Lung (tissue), 12 donors: ENCODE results near the gene DRAM2. TPM values are rescaled to one million over a fixed set of nuclear protein-coding genes. Genes with fewer than 3 reads are reported as not detected.

Experiments
- ATAC-seq: fragments of 200-7000 bp; cut with Tn5 transposase; one replicate; pipeline ENCODE4 v1.9.1; 2020; ENCODE audit warnings: moderate number of reproducible peaks; ENCODE audit not compliant: insufficient read depth, low FRiP score
- DNase-seq, 3 donors: peaks; one replicate each; pipeline ENCODE4 v3.0.0-alpha.2; 2013 to 2017
- H3K27ac ChIP-seq, 2 donors: one replicate each; pipeline ENCODE4 v1.5.1; 2013; ENCODE audit warnings: mild to moderate bottlenecking in 2 of 2, moderate library complexity in 2 of 2, control low read depth in 1 of 2, inconsistent platforms in 1 of 2, low read depth in 1 of 2, low read length in 1 of 2
- H3K27me3 ChIP-seq, 3 donors: one replicate each; pipeline ENCODE4 v1.5.1; 2013; ENCODE audit warnings: low read length in 2 of 3; ENCODE audit not compliant: control insufficient read depth in 3 of 3, insufficient read depth in 3 of 3
- H3K36me3 ChIP-seq, 4 donors: one replicate each; pipeline ENCODE4 v1.5.1; 2013; ENCODE audit warnings: low read length in 4 of 4, mild to moderate bottlenecking in 1 of 4, moderate library complexity in 1 of 4; ENCODE audit not compliant: control insufficient read depth in 4 of 4, insufficient read depth in 4 of 4
- H3K4me1 ChIP-seq, 5 donors: one replicate each; pipeline ENCODE4 v1.5.1; 2013; ENCODE audit warnings: low read length in 5 of 5, mild to moderate bottlenecking in 2 of 5, moderate library complexity in 1 of 5; ENCODE audit not compliant: control insufficient read depth in 5 of 5, insufficient read depth in 5 of 5
- H3K4me3 ChIP-seq: one replicate; pipeline ENCODE4 v1.5.1; 2013; ENCODE audit warnings: mild to moderate bottlenecking, control low read depth, moderate library complexity
- H3K9ac ChIP-seq, 2 donors: one replicate each; pipeline ENCODE4 v1.5.1; 2013; ENCODE audit warnings: low read length in 2 of 2, control low read depth in 1 of 2; ENCODE audit not compliant: insufficient read depth in 1 of 2
- H3K9me3 ChIP-seq, 4 donors: one replicate each; pipeline ENCODE4 v1.5.1; 2013; ENCODE audit warnings: low read length in 3 of 4, mild to moderate bottlenecking in 1 of 4, moderate library complexity in 1 of 4; ENCODE audit not compliant: control insufficient read depth in 4 of 4, insufficient read depth in 3 of 4
- WGBS, 2 donors: extraction: QIAGEN DNeasy Blood & Tissue Kit; methylation state at CpG; one replicate each; pipeline ENCODE4 v1.1.7; 2013; 5-methylcytosine and 5-hydroxymethylcytosine counted together
- polyA plus RNA-seq, 2 donors: library from polyadenylated mRNA; stranded (reverse); fragments of 200-250 nt; gene quantifications; one replicate each; pipeline ENCODE4 v1.2.1, GENCODE V29; 2013
- total RNA-seq, 2 donors: library from RNA; depleted of rRNA in 1 of 2; stranded (reverse); fragments of >200 nt in 1 of 2; gene quantifications; one replicate each; pipeline ENCODE4 v1.2.1, GENCODE V29; 2014 to 2021
- TF ChIP-seq, protein P1 (sequence below): IDR thresholded peaks from 2 replicates; pipeline ENCODE4 v1.5.1; 2012; ENCODE audit warnings: mild to moderate bottlenecking; ENCODE audit errors: control extremely low read depth, extremely low read depth
- donor health status: control.
- donor health status: control.
- donor health status: Bipolar disorder and iron deficiency.
- donor health status: healthy.
- donor health status: DM: yes; HTN: yes; CAD: no.

Gene DRAM2
- total and polyA plus RNA-seq, 4 donors, result 28.2 to 76.1 (median 40.4) TPM

DNA sequence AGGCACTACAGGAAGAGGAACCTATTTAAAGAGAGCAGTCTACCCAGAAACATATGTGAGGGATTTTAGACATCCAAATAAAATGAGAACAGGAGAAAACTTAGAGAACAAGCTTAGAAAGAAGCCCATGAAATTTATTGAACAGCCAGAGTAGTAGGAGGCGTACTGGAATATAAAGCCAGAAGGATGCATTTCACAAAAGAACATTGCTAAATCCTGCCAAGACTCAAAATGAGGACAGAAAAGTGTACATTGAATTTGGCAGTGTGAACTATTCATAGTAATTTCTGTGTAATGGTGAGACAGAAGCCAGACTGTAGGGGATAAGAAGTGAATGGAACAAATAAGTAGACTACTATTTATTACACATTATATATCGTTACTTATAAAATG lies 22.6 kb upstream of the DRAM2 start:
- no peak overlapping the region for H3K4me3 ChIP-seq
- H3K9ac ChIP-seq, result no peak overlapping the region
- H3K36me3 ChIP-seq, result peaks cover 0 to 14% (median 7%) of the 10 kb centered on the region in 4 donors
- ATAC-seq, result no peak
- WGBS, 2 donors, result 92 to 93% methylated on average over 2 of the region's 2 CpGs
- H3K27ac ChIP-seq, result no peak overlapping the region
- peaks cover 0 to 17% (median 4%) of the 10 kb centered on the region in 5 donors for H3K4me1 ChIP-seq
- DNase-seq, result peak in 2 of 3 donors; percentile 52 to 55
- no peaks in the 10 kb centered on the region for H3K9me3 ChIP-seq
- TF ChIP-seq, protein P1, sequence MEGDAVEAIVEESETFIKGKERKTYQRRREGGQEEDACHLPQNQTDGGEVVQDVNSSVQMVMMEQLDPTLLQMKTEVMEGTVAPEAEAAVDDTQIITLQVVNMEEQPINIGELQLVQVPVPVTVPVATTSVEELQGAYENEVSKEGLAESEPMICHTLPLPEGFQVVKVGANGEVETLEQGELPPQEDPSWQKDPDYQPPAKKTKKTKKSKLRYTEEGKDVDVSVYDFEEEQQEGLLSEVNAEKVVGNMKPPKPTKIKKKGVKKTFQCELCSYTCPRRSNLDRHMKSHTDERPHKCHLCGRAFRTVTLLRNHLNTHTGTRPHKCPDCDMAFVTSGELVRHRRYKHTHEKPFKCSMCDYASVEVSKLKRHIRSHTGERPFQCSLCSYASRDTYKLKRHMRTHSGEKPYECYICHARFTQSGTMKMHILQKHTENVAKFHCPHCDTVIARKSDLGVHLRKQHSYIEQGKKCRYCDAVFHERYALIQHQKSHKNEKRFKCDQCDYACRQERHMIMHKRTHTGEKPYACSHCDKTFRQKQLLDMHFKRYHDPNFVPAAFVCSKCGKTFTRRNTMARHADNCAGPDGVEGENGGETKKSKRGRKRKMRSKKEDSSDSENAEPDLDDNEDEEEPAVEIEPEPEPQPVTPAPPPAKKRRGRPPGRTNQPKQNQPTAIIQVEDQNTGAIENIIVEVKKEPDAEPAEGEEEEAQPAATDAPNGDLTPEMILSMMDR, result no peak
- no peaks in the 10 kb centered on the region for H3K27me3 ChIP-seq

DNA sequence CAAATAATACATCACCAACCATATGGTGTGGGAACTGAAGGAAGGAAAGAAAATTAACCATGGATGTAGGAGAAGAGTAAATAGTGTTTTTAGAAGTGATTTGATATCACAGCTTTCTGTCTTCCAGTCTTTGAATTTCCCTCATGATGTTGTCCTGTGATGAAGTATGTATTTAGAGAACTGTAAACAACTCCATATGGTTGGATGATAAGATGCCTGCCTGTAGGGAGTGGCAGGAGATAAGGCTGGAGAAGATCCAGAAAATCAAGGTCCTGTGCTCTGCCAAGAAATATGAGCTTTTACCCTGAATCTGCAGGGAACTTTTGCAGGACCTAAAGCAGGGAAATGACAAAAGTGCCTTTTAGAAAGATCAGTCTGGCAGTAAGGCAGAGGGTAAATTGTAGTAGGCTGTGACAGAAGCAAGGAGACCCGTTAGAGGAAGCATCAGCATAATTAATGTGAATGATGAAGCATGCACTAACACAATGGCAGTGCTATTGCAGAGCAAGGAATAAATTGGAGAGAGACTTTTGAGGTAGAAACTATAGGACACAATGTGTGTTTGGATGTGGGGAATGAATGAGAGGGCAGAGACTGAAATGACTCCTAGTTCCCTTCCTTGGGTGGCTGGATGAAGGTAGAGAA lies 22.1 kb upstream of the DRAM2 start:
- TF ChIP-seq, protein P1, result no peak
- Histone ChIP-seq H3K36me3 (peaks cover 0 to 12% (median 7%) of the 10 kb centered on the region in 4 donors), H3K27me3 (no peaks in the 10 kb centered on the region), H3K9ac (no peak overlapping the region), H3K4me3 (no peak overlapping the region), H3K4me1 (peaks cover 0 to 17% (median 4%) of the 10 kb centered on the region in 5 donors), H3K9me3 (no peaks in the 10 kb centered on the region), H3K27ac (no peak overlapping the region)
- DNase-seq (peak in 2 of 3 donors; percentile 23 to 45), ATAC-seq (no peak)
- WGBS, 2 donors, result 40 to 43% methylated on average over 1 of the region's 1 CpG

DNA sequence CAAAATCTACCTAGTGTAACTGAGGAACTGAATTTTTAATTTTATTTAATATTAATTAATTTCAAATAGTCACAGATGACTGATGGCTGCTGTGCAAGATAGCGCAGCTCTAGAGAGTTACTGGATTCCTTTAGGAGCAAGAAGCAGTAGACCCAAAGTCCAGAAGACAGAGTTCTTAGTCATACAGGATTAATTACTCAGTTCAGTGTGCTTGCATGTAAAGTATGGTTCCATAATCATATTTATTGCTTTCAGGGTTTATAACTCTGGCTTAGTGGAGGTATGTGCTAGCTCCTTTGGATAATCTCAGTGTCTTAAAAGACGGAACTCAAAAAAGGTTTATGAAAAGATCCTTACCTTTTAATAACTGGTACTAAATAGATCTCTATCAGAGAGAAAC lies 17.5 kb upstream of the DRAM2 start:
- Histone ChIP-seq H3K36me3 (peaks cover 7 to 24% (median 15%) of the 10 kb centered on the region in 4 donors), H3K9ac (no peak overlapping the region), H3K9me3 (no peaks in the 10 kb centered on the region), H3K27me3 (no peaks in the 10 kb centered on the region), H3K27ac (no peak overlapping the region), H3K4me1 (peaks cover 0 to 16% (median 4%) of the 10 kb centered on the region in 5 donors), H3K4me3 (no peak overlapping the region)
- WGBS, 2 donors, result 97 to 98% methylated on average over 2 of the region's 2 CpGs
- ATAC-seq, result no peak
- DNase-seq, result no peak
- TF ChIP-seq, protein P1, result no peak
